Peyer's patch (tissue), 4 donors: ENCODE data around the gene FNIP1. TPM values are rescaled to one million over a fixed set of nuclear protein-coding genes. Genes with fewer than 3 reads are reported as not detected.

Source experiments
- DNase-seq, 3 donors: peaks; one replicate each; pipeline ENCODE4 v3.0.0-alpha.2; 2017 to 2019
- H3K27ac ChIP-seq, 4 donors: fragments of 200-600 bp; sonication (generic); one replicate each; pipeline ENCODE4 v1.5.1; 2016 to 2019
- H3K27me3 ChIP-seq, 2 donors: fragments of 200-600 bp; sonication (generic); one replicate each; pipeline ENCODE4 v1.5.1; 2019
- H3K36me3 ChIP-seq, 3 donors: fragments of 200-600 bp; sonication (generic); one replicate each; pipeline ENCODE4 v1.5.1; 2016 to 2019
- H3K4me1 ChIP-seq, 4 donors: fragments of 200-600 bp; sonication (generic); one replicate each; pipeline ENCODE4 v1.5.1; 2016 to 2019
- H3K4me3 ChIP-seq, 4 donors: fragments of 200-600 bp; sonication (generic); 1 replicate in 3 of 4; 2 replicates in 1 of 4; pipeline ENCODE4 v1.5.1; 2016 to 2019; ENCODE audit warnings: mild to moderate bottlenecking in 1 of 4
- H3K9me3 ChIP-seq, 4 donors: fragments of 200-600 bp; sonication (generic); one replicate each; pipeline ENCODE4 v1.5.1; 2016 to 2019; ENCODE audit warnings: mild to moderate bottlenecking in 1 of 4
- POLR2A ChIP-seq, 2 donors: fragments of 450-650 bp; IDR thresholded peaks; one replicate each; pipeline ENCODE4 v1.5.1; 2017; ENCODE audit warnings: antibody characterized with exemption in 2 of 2, mild to moderate bottlenecking in 2 of 2, moderate library complexity in 2 of 2
- total RNA-seq, 4 donors: library from RNA; depleted of rRNA; stranded (reverse); fragments of >200 nt; gene quantifications; one replicate each; pipeline ENCODE4 v1.1.0, GENCODE V29; 2016
- TF ChIP-seq, protein P1 (sequence below), 6 experiments: fragments of 450-650 bp in 4 of 6; fragments of 200-600 bp in 2 of 6; sonication (generic) in 1 of 6; IDR thresholded peaks; one replicate each; pipeline ENCODE4 v1.5.1; 2017 to 2019; ENCODE audit warnings: antibody characterized with exemption in 6 of 6, mild to moderate bottlenecking in 3 of 6, moderate library complexity in 1 of 6

The FNIP1 gene
- total RNA-seq, 4 donors from 2014 or later = 36.9 to 49.5 (median 46.1) TPM

DNA sequence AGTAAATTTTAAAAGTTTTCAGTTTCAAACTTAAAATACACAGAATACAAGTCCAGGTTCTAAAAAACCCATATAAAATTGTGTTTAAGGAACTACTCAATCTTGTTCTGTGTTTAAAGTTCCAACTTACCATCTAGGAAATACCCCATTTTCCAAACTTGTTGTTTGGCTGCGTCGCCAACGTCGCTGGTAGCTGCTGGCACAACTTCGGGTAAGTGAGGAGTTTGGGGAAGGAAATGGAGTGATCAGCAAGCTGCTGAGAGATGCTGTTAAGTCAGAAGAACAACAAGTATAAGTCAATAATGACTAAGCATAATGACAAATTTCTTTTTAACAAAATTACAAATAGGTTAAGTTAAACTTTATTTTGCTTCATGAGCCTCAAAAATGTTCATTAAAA is 90.5 kb downstream of the FNIP1 start:
- TF ChIP-seq, protein P1, sequence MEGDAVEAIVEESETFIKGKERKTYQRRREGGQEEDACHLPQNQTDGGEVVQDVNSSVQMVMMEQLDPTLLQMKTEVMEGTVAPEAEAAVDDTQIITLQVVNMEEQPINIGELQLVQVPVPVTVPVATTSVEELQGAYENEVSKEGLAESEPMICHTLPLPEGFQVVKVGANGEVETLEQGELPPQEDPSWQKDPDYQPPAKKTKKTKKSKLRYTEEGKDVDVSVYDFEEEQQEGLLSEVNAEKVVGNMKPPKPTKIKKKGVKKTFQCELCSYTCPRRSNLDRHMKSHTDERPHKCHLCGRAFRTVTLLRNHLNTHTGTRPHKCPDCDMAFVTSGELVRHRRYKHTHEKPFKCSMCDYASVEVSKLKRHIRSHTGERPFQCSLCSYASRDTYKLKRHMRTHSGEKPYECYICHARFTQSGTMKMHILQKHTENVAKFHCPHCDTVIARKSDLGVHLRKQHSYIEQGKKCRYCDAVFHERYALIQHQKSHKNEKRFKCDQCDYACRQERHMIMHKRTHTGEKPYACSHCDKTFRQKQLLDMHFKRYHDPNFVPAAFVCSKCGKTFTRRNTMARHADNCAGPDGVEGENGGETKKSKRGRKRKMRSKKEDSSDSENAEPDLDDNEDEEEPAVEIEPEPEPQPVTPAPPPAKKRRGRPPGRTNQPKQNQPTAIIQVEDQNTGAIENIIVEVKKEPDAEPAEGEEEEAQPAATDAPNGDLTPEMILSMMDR (IDR thresholded peaks at IDR 0.05) = no peak
- no peak for TF ChIP-seq POLR2A (IDR thresholded peaks at IDR 0.05)
- H3K36me3 ChIP-seq = peaks cover 0 to 69% (median 0%) of the 10 kb centered on the region in 3 donors
- no peak for DNase-seq

DNA sequence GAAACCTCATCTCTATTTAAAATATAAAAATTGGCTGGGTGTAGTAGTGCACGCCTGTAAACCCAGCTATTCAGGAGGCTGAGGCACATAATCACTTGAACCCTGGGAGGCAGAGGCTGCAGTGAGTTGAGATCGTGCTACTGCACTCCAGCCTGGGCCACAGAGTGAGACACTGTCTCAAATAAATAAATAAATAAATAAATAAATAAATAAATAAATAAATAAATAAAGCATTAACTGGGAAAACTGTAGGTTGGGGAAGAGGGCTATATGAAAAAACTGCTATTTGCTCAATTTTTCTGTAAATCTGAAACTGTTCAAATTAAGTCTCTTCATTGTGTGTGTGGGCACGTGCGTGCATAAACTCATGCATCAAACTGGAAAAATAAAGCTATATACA is 101.9 kb downstream of the FNIP1 start:
- TF ChIP-seq, protein P1 (IDR thresholded peaks at IDR 0.05) = no peak
- no peak for TF ChIP-seq POLR2A (IDR thresholded peaks at IDR 0.05)
- peaks cover 0 to 51% (median 0%) of the 10 kb centered on the region in 3 donors for H3K36me3 ChIP-seq
- no peaks in the 10 kb centered on the region for H3K27me3 ChIP-seq
- DNase-seq = no peak
- no peak overlapping the region for H3K4me3 ChIP-seq
- no peaks in the 10 kb centered on the region for H3K9me3 ChIP-seq
- H3K4me1 ChIP-seq = no peaks in the 10 kb centered on the region
- no peak overlapping the region for H3K27ac ChIP-seq

More for the DNA sequence above, 90.5 kb downstream of the FNIP1 start:
- H3K27ac ChIP-seq = no peak overlapping the region
- H3K27me3 ChIP-seq = no peaks in the 10 kb centered on the region
- H3K4me3 ChIP-seq = no peak overlapping the region
- no peaks in the 10 kb centered on the region for H3K4me1 ChIP-seq
- H3K9me3 ChIP-seq = no peaks in the 10 kb centered on the region

DNA sequence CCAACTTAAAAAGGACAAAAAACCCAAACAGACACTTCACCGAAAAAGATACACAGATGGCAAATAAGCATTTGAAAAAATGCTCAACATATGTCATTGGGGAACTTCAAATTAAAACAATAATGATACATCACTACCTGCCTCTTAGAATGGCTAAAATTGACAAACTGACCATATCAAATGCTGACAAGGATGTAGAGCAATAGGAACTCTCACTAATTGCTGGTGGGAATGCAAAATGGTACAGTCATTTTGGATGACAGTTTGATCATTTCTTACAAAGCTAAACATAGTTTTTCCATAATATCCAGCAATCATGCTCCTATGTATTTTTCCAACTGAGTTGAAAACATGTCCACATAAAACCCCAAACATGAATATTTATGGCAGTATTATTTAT is 102.9 kb downstream of the FNIP1 start:
- Histone ChIP-seq H3K27ac (no peak overlapping the region), H3K4me3 (no peak overlapping the region), H3K4me1 (no peaks in the 10 kb centered on the region), H3K9me3 (no peaks in the 10 kb centered on the region), H3K36me3 (peaks cover 0 to 59% (median 0%) of the 10 kb centered on the region in 3 donors), H3K27me3 (no peaks in the 10 kb centered on the region)
- DNase-seq = no peak
- TF ChIP-seq, protein P1 (IDR thresholded peaks at IDR 0.05) = no peak
- no peak for TF ChIP-seq POLR2A (IDR thresholded peaks at IDR 0.05)

DNA sequence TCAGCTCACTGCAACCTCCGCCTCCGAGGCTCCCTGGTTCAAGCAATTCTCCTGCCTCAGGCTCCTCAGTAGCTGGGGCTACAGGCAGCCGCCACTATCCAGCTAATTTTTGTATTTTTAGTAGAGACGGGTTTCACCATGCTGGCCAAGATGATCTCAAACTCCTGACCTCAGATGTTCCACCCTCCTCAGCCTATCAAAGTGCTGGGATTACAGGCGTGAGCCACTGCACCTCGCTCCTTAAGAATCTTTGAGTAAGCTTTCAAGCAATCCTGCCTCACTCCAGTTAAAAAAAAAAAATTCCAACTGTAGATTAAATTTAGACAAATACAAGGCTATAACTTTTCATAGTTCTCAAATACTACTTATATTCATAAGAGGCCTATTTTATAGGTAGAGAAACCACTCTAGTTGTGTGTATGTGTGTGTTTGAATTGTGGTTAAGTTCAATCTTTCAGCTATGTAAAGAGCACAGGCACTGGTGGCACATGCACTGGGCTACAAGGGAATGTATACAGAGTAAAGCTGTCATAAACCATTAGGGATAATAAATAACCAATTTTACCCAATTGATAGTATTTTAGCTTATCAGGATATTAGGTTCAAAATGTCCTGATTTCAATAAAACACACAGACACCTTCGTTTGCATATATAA is 111.2 kb downstream of the FNIP1 start:
- TF ChIP-seq POLR2A (IDR thresholded peaks at IDR 0.05) = no peak
- TF ChIP-seq, protein P1 (IDR thresholded peaks at IDR 0.05) = no peak
- H3K4me1 ChIP-seq = no peaks in the 10 kb centered on the region
- H3K4me3 ChIP-seq = no peak overlapping the region
- H3K27ac ChIP-seq = no peak overlapping the region
- no peaks in the 10 kb centered on the region for H3K9me3 ChIP-seq
- no peaks in the 10 kb centered on the region for H3K27me3 ChIP-seq
- peaks cover 0 to 15% (median 0%) of the 10 kb centered on the region in 3 donors for H3K36me3 ChIP-seq
- DNase-seq = no peak

DNA sequence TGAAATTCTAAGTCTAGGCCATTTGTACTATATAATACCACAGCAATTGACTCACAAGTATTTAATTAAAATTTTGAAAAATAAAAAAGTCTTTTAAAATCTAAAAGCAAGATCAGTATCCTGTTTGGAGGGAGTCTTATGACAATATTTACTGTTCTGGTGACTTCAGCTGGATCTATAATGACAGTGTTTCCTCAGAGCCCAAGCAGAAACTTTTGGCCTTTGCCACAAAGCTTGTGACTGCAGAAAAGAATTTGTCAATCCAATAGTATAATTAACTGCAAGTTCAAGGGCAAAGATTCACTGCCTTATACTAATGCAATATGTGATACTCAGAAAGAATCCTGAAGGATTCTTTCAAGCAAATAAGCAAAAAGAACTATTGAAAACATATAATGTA is 112.2 kb downstream of the FNIP1 start:
- Histone ChIP-seq H3K4me3 (no peak overlapping the region), H3K36me3 (peaks cover 0 to 5% (median 0%) of the 10 kb centered on the region in 3 donors), H3K9me3 (no peaks in the 10 kb centered on the region), H3K27me3 (no peaks in the 10 kb centered on the region), H3K4me1 (no peaks in the 10 kb centered on the region), H3K27ac (no peak overlapping the region)
- TF ChIP-seq POLR2A (IDR thresholded peaks at IDR 0.05) = no peak
- TF ChIP-seq, protein P1 (IDR thresholded peaks at IDR 0.05) = no peak
- DNase-seq = no peak
